ENCODE data around the gene USP17L15. TPM values are rescaled to one million over a fixed set of nuclear protein-coding genes. Genes with fewer than 3 reads are reported as not detected.
"Not testable (repeated sequence)": the region's sequence is repeated elsewhere in the genome, so short reads cannot be mapped to it uniquely, and the experiment has no call there.

Gene USP17L15
- total RNA-seq, 2 experiments from 2014 or later = not detected

DNA sequence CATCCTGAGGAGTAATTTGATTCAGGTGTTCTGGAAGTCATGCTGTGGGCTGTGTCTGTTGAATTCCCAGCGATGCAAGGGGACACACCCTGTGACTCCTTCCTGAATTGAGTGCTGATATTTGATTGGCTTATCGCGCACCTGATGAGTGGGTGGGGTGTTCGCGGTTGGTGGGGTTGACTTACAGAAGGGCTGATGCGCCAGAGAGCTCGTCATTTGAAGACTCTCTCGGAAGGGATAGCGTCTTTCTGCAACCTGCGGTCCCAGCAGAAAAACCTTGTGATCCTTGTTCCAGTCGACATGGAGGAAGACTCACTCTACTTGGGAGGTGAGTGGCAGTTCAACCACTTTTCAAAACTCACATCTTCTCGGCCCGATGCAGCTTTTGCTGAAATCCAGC lies 28.4 kb downstream of the USP17L15 start, which contains the start of gene USP17L21:
Gene USP17L21, plus strand, starts transcription at position 301 of the 400 bp plus-strand sequence. Its CDS starts 0 bp downstream, at position 301.
- intact Hi-C loops (cut with micrococcal nuclease; ENCODE audit: unreplicated experiment); H3K27ac ChIP-seq (ENCODE audit: low read depth, low read length, poor library complexity, severe bottlenecking); H3K36me3 ChIP-seq (ENCODE audit: insufficient read depth, low read length); H3K79me2 ChIP-seq (ENCODE audit: insufficient read depth, low read depth, low read length); H3K4me2 ChIP-seq (ENCODE audit: low read length); DNase-seq (ENCODE audit: low spot score); H4K20me1 ChIP-seq (ENCODE audit: insufficient read depth, low read length); H3K4me1 ChIP-seq (ENCODE audit: insufficient read depth, low read length, poor library complexity, severe bottlenecking); H3K9me2 ChIP-seq (ENCODE audit: insufficient read depth, low read length); H3K4me3 ChIP-seq (ENCODE audit: low read depth, low read length, poor library complexity, severe bottlenecking); POLR2A ChIA-PET; H2AFZ ChIP-seq (ENCODE audit: low read length); CTCF ChIA-PET (ENCODE audit: unreplicated experiment); BruUV-seq (replicated peaks); H3K9me3 ChIP-seq (ENCODE audit: low read length): not testable (repeated sequence)

DNA sequence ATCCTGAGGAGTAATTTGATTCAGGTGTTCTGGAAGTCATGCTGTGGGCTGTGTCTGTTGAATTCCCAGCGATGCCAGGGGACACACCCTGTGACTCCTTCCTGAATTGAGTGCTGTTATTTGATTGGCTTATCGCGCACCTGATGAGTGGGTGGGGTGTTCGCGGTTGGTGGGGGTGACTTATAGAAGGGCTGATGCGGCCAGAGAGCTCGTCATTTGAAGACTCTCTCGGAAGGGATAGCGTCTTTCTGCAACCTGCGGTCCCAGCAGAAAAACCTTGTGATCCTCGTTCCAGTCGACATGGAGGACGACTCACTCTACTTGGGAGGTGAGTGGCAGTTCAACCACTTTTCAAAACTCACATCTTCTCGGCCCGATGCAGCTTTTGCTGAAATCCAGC lies 33.1 kb downstream of the USP17L15 start, which contains the start of gene USP17L22:
Gene USP17L22, plus strand, starts transcription at position 301 of the 400 bp plus-strand sequence. Its CDS starts 0 bp downstream, at position 301.
- H3K27ac ChIP-seq (ENCODE audit: low read depth, low read length, poor library complexity, severe bottlenecking); H4K20me1 ChIP-seq (ENCODE audit: insufficient read depth, low read length); BruUV-seq (replicated peaks); DNase-seq (ENCODE audit: low spot score); CTCF ChIA-PET (ENCODE audit: unreplicated experiment); H3K4me1 ChIP-seq (ENCODE audit: insufficient read depth, low read length, poor library complexity, severe bottlenecking); H3K79me2 ChIP-seq (ENCODE audit: insufficient read depth, low read depth, low read length); H3K9me3 ChIP-seq (ENCODE audit: low read length); H3K9me2 ChIP-seq (ENCODE audit: insufficient read depth, low read length); intact Hi-C loops (cut with micrococcal nuclease; ENCODE audit: unreplicated experiment); H3K4me3 ChIP-seq (ENCODE audit: low read depth, low read length, poor library complexity, severe bottlenecking); H2AFZ ChIP-seq (ENCODE audit: low read length); H3K36me3 ChIP-seq (ENCODE audit: insufficient read depth, low read length); POLR2A ChIA-PET; H3K4me2 ChIP-seq (ENCODE audit: low read length): not testable (repeated sequence)

DNA sequence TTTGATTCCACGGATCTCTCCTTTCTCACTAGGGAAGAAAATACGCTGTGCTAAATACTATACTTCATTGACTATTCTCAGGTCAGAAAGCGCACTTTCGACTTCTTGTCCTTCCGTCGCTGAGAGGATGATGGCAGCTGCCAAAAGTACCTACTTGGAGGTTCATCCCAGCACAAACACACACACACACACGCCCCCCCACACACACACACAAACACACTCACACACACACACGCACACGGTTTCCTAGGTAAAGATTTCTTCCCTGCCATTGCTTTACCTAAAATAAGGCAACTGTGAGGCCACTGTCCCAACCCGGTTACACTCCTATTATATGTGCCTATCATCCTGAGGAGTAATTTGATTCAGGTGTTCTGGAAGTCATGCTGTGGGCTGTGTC lies 37.5 kb downstream of the USP17L15 start:
- H3K4me2 ChIP-seq (ENCODE audit: low read length); H3K36me3 ChIP-seq (ENCODE audit: insufficient read depth, low read length); H4K20me1 ChIP-seq (ENCODE audit: insufficient read depth, low read length); BruUV-seq (replicated peaks); intact Hi-C loops (cut with micrococcal nuclease; ENCODE audit: unreplicated experiment); H3K9me2 ChIP-seq (ENCODE audit: insufficient read depth, low read length); POLR2A ChIA-PET; CTCF ChIA-PET (ENCODE audit: unreplicated experiment); H3K27ac ChIP-seq (ENCODE audit: low read depth, low read length, poor library complexity, severe bottlenecking); H3K4me1 ChIP-seq (ENCODE audit: insufficient read depth, low read length, poor library complexity, severe bottlenecking); H3K9me3 ChIP-seq (ENCODE audit: low read length); H3K79me2 ChIP-seq (ENCODE audit: insufficient read depth, low read depth, low read length); H3K4me3 ChIP-seq (ENCODE audit: low read depth, low read length, poor library complexity, severe bottlenecking); H2AFZ ChIP-seq (ENCODE audit: low read length); DNase-seq (ENCODE audit: low spot score): not testable (repeated sequence)

Other genes with a start within 250 kb of the USP17L15 start
- gene FAM90A26, start 64.0 kb upstream of the USP17L15 start, total RNA-seq (2014; rRNA removed; shearing (Covaris generic)) = not detected in 2 replicates
- not detected in 2 replicates for gene FAM90A26, start 64.0 kb upstream of the USP17L15 start, total RNA-seq (2022)
- gene USP17L10, start 23.7 kb upstream of the USP17L15 start, total RNA-seq (2014; rRNA removed; shearing (Covaris generic)) = not detected in 2 replicates
- not detected in 2 replicates for gene USP17L10, start 23.7 kb upstream of the USP17L15 start, total RNA-seq (2022)
- not detected in 2 replicates for gene USP17L11, start 19.0 kb upstream of the USP17L15 start, total RNA-seq (2014; rRNA removed; shearing (Covaris generic))
- not detected in 2 replicates for gene USP17L11, start 19.0 kb upstream of the USP17L15 start, total RNA-seq (2022)
- gene USP17L12, start 14.2 kb upstream of the USP17L15 start, total RNA-seq (2014; rRNA removed; shearing (Covaris generic)) = not detected in 2 replicates
- gene USP17L12, start 14.2 kb upstream of the USP17L15 start, total RNA-seq (2022) = not detected in 2 replicates
- not detected in 2 replicates for gene USP17L13, start 9.5 kb upstream of the USP17L15 start, total RNA-seq (2014; rRNA removed; shearing (Covaris generic))
- gene USP17L13, start 9.5 kb upstream of the USP17L15 start, total RNA-seq (2022) = not detected in 2 replicates
- not detected in 2 replicates for gene USP17L17, start 9.5 kb downstream of the USP17L15 start, total RNA-seq (2014; rRNA removed; shearing (Covaris generic))
- not detected in 2 replicates for gene USP17L17, start 9.5 kb downstream of the USP17L15 start, total RNA-seq (2022)
- gene USP17L18, start 14.2 kb downstream of the USP17L15 start, total RNA-seq (2014; rRNA removed; shearing (Covaris generic)) = not detected in 2 replicates
- gene USP17L18, start 14.2 kb downstream of the USP17L15 start, total RNA-seq (2022) = not detected in 2 replicates
- gene USP17L19, start 19.0 kb downstream of the USP17L15 start, total RNA-seq (2014; rRNA removed; shearing (Covaris generic)) = not detected in 2 replicates
- not detected in 2 replicates for gene USP17L19, start 19.0 kb downstream of the USP17L15 start, total RNA-seq (2022)
- not detected in 2 replicates for gene USP17L20, start 23.7 kb downstream of the USP17L15 start, total RNA-seq (2014; rRNA removed; shearing (Covaris generic))
- not detected in 2 replicates for gene USP17L20, start 23.7 kb downstream of the USP17L15 start, total RNA-seq (2022)
- gene USP17L21, start 28.5 kb downstream of the USP17L15 start, total RNA-seq (2014; rRNA removed; shearing (Covaris generic)) = not detected in 2 replicates
- not detected in 2 replicates for gene USP17L21, start 28.5 kb downstream of the USP17L15 start, total RNA-seq (2022)
- gene USP17L22, start 33.2 kb downstream of the USP17L15 start, total RNA-seq (2014; rRNA removed; shearing (Covaris generic)) = not detected in 2 replicates
- gene USP17L22, start 33.2 kb downstream of the USP17L15 start, total RNA-seq (2022) = not detected in 2 replicates
- not detected in 2 replicates for gene USP17L24, start 90.8 kb downstream of the USP17L15 start, total RNA-seq (2014; rRNA removed; shearing (Covaris generic))
- not detected in 2 replicates for gene USP17L24, start 90.8 kb downstream of the USP17L15 start, total RNA-seq (2022)
- gene USP17L25, start 95.5 kb downstream of the USP17L15 start, total RNA-seq (2014; rRNA removed; shearing (Covaris generic)) = not detected in 2 replicates
- gene USP17L25, start 95.5 kb downstream of the USP17L15 start, total RNA-seq (2022) = not detected in 2 replicates
- gene USP17L26, start 100.3 kb downstream of the USP17L15 start, total RNA-seq (2014; rRNA removed; shearing (Covaris generic)) = not detected in 2 replicates
- not detected in 2 replicates for gene USP17L26, start 100.3 kb downstream of the USP17L15 start, total RNA-seq (2022)
- gene USP17L5, start 105.0 kb downstream of the USP17L15 start, total RNA-seq (2014; rRNA removed; shearing (Covaris generic)) = not detected in 2 replicates
- not detected in 2 replicates for gene USP17L5, start 105.0 kb downstream of the USP17L15 start, total RNA-seq (2022)
- gene USP17L27, start 109.8 kb downstream of the USP17L15 start, total RNA-seq (2014; rRNA removed; shearing (Covaris generic)) = not detected in 2 replicates
- not detected in 2 replicates for gene USP17L27, start 109.8 kb downstream of the USP17L15 start, total RNA-seq (2022)
- not detected in 2 replicates for gene USP17L28, start 114.5 kb downstream of the USP17L15 start, total RNA-seq (2014; rRNA removed; shearing (Covaris generic))
- gene USP17L28, start 114.5 kb downstream of the USP17L15 start, total RNA-seq (2022) = not detected in 2 replicates
- not detected in 2 replicates for gene USP17L29, start 119.3 kb downstream of the USP17L15 start, total RNA-seq (2014; rRNA removed; shearing (Covaris generic))
- not detected in 2 replicates for gene USP17L29, start 119.3 kb downstream of the USP17L15 start, total RNA-seq (2022)
- not detected in 2 replicates for gene USP17L30, start 128.7 kb downstream of the USP17L15 start, total RNA-seq (2014; rRNA removed; shearing (Covaris generic))
- not detected in 2 replicates for gene USP17L30, start 128.7 kb downstream of the USP17L15 start, total RNA-seq (2022)
- gene DEFB131A, start 210.0 kb downstream of the USP17L15 start, total RNA-seq (2014; rRNA removed; shearing (Covaris generic)) = not detected in 2 replicates
- gene DEFB131A, start 210.0 kb downstream of the USP17L15 start, total RNA-seq (2022) = not detected in 2 replicates

Measured in OCI-LY7 (cell line).